MCF 10A (cell line): ENCODE measurements around the gene UCP3. TPM values are rescaled to one million over a fixed set of nuclear protein-coding genes. Genes with fewer than 3 reads are reported as not detected.

Source experiments
- BruUV-seq: library from RNA; stranded (reverse); fragments of 400-500 nt; replicated peaks from 2 replicates; lab custom pipeline; 2021; lab: Mats Ljungman, UMichigan
- CTCF ChIA-PET: fragments of 300-600 bp; sonication (Branson Sonifier 250); formaldehyde crosslinking; extraction: SDS; loops from one replicate; lab custom pipeline; 2021; ENCODE audit warnings: antibody characterized with exemption, inconsistent platforms; lab: Yijun Ruan, JAX
- POLR2A ChIA-PET: fragments of 300-600, 350-650 bp; sonication (Branson Sonifier 250); formaldehyde crosslinking; extraction: SDS; loops from one replicate; lab custom pipeline; 2020; ENCODE audit warnings: antibody characterized with exemption, inconsistent platforms; lab: Yijun Ruan, JAX
- DNase-seq: peaks from one replicate; pipeline ENCODE4 v3.0.0-alpha.2; 2018; ENCODE audit not compliant: unreplicated experiment
- H3K27ac Mint-ChIP-seq: one replicate; pipeline ENCODE4 v1.8.0; 2022; ENCODE audit warnings: mild to moderate bottlenecking, low read depth, mixed read lengths; ENCODE audit not compliant: unreplicated experiment
- H3K27me3 Mint-ChIP-seq: one replicate; pipeline ENCODE4 v1.8.0; 2022; ENCODE audit warnings: mixed read lengths; ENCODE audit not compliant: insufficient read depth, unreplicated experiment
- H3K36me3 Mint-ChIP-seq: one replicate; pipeline ENCODE4 v1.8.0; 2022; ENCODE audit warnings: mild to moderate bottlenecking, moderate library complexity, mixed read lengths; ENCODE audit not compliant: insufficient read depth, unreplicated experiment
- H3K4me1 Mint-ChIP-seq: one replicate; pipeline ENCODE4 v1.8.0; 2022; ENCODE audit warnings: mixed read lengths; ENCODE audit not compliant: insufficient read depth, unreplicated experiment
- H3K4me3 Mint-ChIP-seq: one replicate; pipeline ENCODE4 v1.8.0; 2022; ENCODE audit warnings: mild to moderate bottlenecking, moderate library complexity, mixed read lengths; ENCODE audit not compliant: unreplicated experiment
- H3K9me3 Mint-ChIP-seq: one replicate; pipeline ENCODE4 v1.8.0; 2022; ENCODE audit warnings: mixed read lengths; ENCODE audit not compliant: unreplicated experiment
- intact Hi-C: fragments of 100-400 bp; cut with micrococcal nuclease; formaldehyde crosslinking; loops from 2 replicates; pipeline ENCODE4 v1.14.1; 2022
- total RNA-seq: library from RNA; stranded (reverse); gene quantifications from 2 replicates; pipeline ENCODE4 v1.2.3, GENCODE V29; 2022
- TF ChIP-seq, protein P1 (sequence below): fragments of 200-600 bp; IDR thresholded peaks from one replicate; pipeline ENCODE4 v1.8.0; 2022; ENCODE audit warnings: antibody characterized with exemption, mild to moderate bottlenecking; ENCODE audit not compliant: unreplicated experiment

Gene UCP3
- total RNA-seq, 1 experiment from 2014 or later, result 1.5 TPM

GRCh38 chr11:74021998-74022397, 13.1 kb upstream of the UCP3 start:
- ChIA-PET CTCF (interaction anchor here (0.7 kb wide), 1 partner anchor 18 kb away, joined by 3 read pairs; no protein-coding TSS in a partner anchor), POLR2A (no interaction called here)
- H3K9me3 Mint-ChIP-seq, result no peaks in the 10 kb centered on the region
- no peaks in the 10 kb centered on the region for H3K27me3 Mint-ChIP-seq
- intact Hi-C loops, result no loop called here
- TF ChIP-seq, protein P1, sequence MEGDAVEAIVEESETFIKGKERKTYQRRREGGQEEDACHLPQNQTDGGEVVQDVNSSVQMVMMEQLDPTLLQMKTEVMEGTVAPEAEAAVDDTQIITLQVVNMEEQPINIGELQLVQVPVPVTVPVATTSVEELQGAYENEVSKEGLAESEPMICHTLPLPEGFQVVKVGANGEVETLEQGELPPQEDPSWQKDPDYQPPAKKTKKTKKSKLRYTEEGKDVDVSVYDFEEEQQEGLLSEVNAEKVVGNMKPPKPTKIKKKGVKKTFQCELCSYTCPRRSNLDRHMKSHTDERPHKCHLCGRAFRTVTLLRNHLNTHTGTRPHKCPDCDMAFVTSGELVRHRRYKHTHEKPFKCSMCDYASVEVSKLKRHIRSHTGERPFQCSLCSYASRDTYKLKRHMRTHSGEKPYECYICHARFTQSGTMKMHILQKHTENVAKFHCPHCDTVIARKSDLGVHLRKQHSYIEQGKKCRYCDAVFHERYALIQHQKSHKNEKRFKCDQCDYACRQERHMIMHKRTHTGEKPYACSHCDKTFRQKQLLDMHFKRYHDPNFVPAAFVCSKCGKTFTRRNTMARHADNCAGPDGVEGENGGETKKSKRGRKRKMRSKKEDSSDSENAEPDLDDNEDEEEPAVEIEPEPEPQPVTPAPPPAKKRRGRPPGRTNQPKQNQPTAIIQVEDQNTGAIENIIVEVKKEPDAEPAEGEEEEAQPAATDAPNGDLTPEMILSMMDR, result no peak
- no TSS peak for BruUV-seq
- H3K4me3 Mint-ChIP-seq, result no peak overlapping the region
- H3K36me3 Mint-ChIP-seq, result peaks cover 9% of the 10 kb centered on the region
- H3K27ac Mint-ChIP-seq, result no peak overlapping the region
- no peak for DNase-seq
- H3K4me1 Mint-ChIP-seq, result peaks cover 11% of the 10 kb centered on the region

DNA sequence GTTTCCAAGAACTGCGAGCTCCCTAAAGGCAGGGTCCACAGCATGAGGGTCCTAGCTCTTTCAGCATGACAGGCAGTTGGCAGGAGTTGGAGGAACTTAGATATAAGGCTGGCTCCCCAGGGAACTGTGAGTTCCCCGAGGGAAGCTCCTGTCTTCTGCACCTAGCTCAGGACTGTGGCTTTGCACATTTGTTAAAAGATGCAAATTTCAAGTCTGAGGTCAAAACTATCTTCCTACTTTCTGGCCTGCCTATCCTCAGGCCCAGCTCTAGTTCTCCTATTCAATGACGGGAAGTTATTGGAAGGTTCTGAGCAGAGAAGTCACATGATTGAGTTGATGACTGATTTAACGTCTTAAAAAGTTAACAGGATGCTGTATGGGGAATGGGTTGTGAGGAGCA, 11.7 kb upstream of the UCP3 start:
- ChIA-PET POLR2A (no interaction called here), CTCF (no interaction called here)
- Mint-ChIP-seq H3K4me3 (no peak overlapping the region), H3K9me3 (no peaks in the 10 kb centered on the region), H3K4me1 (peaks cover 11% of the 10 kb centered on the region), H3K27me3 (no peaks in the 10 kb centered on the region), H3K36me3 (peaks cover 11% of the 10 kb centered on the region), H3K27ac (no peak overlapping the region)
- TF ChIP-seq, protein P1, result no peak
- DNase-seq, result no peak
- intact Hi-C loops, result no loop called here
- no TSS peak for BruUV-seq

DNA sequence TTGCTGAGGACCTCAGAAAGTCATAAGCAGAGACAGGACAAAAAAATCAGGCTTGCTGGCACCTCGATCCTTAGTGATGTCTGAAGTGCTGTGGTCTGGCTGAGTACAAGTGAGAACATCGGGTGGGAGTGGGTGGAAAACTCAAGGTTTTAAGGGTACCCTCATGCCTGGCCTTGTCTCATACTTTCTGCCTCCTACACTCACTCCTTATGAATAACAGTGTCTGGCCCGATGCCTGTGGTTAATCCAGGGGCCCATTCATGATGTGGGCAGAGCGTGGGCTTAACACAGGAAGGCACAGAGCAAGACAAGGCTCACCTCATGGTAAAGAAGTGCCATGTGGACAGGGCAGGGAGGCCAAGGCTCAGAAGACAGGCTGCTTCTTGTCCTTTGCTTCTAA, 11.0 kb upstream of the UCP3 start:
- CTCF ChIA-PET, result no interaction called here
- Mint-ChIP-seq H3K36me3 (peaks cover 9% of the 10 kb centered on the region), H3K27ac (no peak overlapping the region), H3K4me3 (no peak overlapping the region), H3K9me3 (no peaks in the 10 kb centered on the region), H3K4me1 (peaks cover 9% of the 10 kb centered on the region), H3K27me3 (no peaks in the 10 kb centered on the region)
- POLR2A ChIA-PET, result no interaction called here
- TF ChIP-seq, protein P1, result no peak
- intact Hi-C loops, result no loop called here
- peak; percentile 13 for DNase-seq
- BruUV-seq, result no TSS peak

DNA sequence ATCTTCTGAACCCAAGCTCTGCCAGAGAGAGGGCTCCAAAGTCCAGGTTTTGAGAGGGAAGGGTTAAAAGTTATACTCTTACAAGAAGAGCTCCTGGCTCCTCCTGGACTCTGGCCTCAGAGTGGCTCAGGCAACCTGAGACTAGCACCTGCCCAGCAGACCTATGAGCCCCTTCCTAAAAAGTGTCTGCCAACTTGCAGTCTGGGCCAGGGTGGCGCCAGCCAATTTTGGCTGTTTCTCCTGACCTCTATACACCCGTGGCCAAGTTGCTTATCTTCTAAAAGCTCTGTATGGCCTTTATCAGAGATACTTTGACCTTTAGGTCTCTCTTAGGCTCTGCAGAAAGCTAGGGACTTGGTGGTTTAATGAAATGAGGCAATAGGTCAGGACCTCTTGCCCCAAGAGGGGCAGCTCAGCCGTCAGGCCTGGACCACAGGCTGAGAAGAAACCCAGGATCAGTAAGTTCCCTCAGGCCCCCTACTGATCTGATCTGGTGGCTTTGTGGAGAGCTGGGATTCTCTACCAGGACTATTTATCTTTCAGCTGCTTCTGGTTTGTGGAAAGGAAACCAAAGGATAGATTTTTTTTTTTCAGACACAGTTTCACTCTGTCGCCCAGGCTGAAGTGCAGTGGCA, 10.3 kb upstream of the UCP3 start:
- intact Hi-C loops, result no loop called here
- Mint-ChIP-seq H3K27ac (no peak overlapping the region), H3K4me3 (no peak overlapping the region)

More for the DNA sequence above, 10.3 kb upstream of the UCP3 start:
- CTCF ChIA-PET, result interaction anchor here (0.5 to 1.9 kb wide), 3 partner anchors 55 to 214 kb away, joined by 3 to 8 read pairs (median 3); no protein-coding TSS in a partner anchor
- Mint-ChIP-seq H3K9me3 (no peaks in the 10 kb centered on the region), H3K36me3 (peaks cover 6% of the 10 kb centered on the region), H3K27me3 (no peaks in the 10 kb centered on the region), H3K4me1 (peaks cover 5% of the 10 kb centered on the region)
- POLR2A ChIA-PET, result interaction anchor here (0.6 kb wide), 1 partner anchor 366 kb away, joined by 3 read pairs; no protein-coding TSS in a partner anchor
- no peak for DNase-seq
- TF ChIP-seq, protein P1, result no peak
- no TSS peak for BruUV-seq
